Cerebellar nuclear complex (tissue), 1 donor: ENCODE measurements around the gene NR1H4.
"Not testable (repeated sequence)": the region's sequence is repeated elsewhere in the genome, so short reads cannot be mapped to it uniquely, and the experiment has no call there.

Experiments used
- DNase-seq, 2 experiments: peaks; one replicate each; lab custom pipeline; 2025; lab: John Stamatoyannopoulos, UW

NR1H4 gene

DNA sequence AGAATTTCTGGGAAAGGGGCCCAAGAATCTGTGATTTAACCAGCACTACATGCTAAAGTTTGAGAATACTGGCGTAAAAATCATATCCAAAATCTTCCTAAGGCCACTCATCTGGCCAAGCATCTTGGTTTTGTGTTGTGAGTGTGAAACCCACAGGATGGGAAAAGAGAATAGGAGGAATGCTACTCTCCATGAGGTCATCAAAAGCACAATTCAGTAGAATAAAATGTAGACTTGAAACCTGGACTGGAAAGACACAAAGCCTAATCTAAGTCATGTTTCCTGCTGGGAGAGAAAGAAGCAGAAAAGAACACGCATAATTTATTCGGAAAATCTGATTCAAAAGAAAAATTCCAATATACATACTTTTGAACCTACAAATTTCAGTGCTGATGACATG is 42.3 kb downstream of the NR1H4 start:
- DNase-seq, result no peak

- no peak for DNase-seq
These were observed 44.7 kb downstream of the NR1H4 start for GRCh38 chr12:100518376-100518775.

DNA sequence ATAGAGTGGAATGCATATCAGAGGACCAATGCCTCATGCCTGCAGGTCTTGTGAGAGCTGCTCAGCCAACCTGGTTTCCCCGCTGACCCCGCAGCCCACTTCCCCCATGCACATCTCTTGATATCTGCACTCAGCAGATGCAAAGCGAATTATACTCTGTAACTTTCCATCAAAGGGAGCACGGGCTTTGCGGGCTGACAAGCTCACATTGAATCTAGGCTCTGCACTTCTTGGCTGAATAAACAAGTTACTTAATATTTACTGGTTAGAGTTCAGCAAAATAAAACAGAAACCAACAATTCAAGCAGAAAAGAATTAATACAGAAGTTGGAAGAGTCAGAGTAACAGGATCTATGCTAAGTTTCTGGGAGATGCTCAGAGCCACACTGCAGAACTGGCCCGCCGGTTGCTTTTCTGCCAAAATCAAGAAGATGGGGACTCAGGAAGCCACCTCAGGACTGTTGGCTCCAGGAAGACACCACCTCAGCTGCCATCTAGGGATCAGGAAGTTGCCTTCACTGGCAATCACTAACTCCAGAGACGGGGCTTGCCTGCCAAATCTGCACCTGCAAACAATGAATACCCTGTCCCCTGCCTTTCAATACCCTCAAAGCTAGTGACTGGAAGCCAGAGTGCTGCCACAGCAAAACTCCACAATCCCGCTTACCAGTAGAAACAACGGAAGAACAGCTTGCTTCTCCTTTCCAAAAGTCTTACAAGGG is 46.5 kb downstream of the NR1H4 start:
- no peak for DNase-seq

GRCh38 chr12:100521958-100522357 is 48.3 kb downstream of the NR1H4 start:
- no peak for DNase-seq

GRCh38 chr12:100528034-100528433 is 54.4 kb downstream of the NR1H4 start:
- DNase-seq, result no peak

DNA sequence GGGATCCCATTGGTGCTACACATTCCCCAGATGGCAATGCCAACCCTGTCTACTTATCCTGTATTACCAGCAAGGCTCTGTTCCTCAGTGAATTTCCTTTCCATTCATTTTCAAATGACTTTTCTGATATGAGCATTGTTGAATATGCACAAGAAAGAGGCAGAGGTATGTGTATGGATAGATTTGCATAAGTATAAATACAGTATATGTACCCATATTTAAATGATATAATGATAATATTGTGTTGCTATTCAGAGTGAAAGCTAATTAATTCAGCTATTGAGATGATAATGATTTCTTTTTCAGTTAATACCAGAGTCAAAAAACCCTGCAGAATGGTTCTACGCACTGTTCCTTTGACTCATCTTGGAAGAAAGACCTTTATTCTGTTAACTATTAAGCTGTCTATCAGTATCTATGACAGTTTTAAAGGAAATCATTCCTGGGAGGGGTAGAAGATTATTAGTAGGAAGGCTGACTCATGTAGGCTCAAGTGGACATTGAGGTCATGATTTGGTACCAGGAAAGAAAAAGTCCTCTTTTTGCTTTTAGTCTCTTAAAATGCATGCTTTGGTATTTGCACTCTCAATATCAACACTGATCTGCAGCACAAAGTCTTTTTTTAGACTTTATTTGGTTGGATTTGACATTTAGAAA is 54.9 kb downstream of the NR1H4 start:
- no peak for DNase-seq

DNA sequence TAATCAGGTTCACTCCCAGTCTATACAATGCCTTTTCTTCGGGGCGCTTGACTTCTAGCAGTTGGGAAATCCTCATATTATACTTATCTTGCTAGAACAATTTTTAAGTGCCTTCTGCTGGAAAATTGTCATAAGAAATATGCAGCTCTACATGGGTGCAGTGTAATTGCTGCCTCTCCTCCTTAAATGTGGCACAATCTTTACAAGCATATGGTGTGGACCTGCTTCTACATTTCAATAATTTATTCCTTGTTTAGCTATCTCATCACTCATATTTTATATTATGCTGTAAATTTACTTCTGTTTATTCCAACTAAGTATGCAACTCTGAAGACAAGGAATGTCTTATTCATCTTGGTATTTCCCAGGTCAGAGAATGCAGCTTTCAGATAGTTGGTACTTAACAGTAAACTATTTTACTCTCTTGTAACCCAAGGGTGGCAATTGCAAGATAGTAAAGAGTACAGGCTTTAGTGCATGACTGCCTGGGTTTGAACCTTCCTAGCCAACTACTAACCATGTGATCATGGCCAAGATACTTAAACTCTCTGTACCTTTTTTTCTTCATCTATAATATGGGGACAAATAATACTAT is 56.2 kb downstream of the NR1H4 start:
- DNase-seq, result no peak

GRCh38 chr12:100533376-100533775 is 59.7 kb downstream of the NR1H4 start:
- no peak for DNase-seq

DNA sequence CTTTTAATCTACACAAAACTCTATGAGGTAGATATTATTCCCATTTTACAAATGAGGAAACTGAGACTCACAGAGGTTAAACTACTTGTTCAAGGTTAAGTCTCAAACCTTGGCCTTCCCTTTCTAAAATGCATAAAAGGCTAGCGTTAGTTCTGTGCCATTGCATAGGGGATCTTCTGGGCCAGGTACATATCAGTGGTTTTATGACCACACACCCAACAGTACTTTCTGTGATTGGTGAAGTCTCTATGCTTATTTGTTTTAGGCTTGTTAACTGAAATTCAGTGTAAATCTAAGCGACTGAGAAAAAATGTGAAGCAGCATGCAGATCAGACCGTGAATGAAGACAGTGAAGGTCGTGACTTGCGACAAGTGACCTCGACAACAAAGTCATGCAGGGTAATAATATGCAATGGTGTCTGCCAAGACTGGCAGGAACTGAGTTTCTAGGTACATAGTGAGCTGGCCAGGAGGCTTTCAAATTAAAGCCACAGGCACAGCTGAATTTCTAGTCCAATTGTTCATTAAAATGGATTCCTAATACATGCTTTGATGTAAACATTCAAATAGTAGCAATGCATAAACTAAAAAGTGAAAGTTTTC is 61.1 kb downstream of the NR1H4 start:
- no peak for DNase-seq

DNA sequence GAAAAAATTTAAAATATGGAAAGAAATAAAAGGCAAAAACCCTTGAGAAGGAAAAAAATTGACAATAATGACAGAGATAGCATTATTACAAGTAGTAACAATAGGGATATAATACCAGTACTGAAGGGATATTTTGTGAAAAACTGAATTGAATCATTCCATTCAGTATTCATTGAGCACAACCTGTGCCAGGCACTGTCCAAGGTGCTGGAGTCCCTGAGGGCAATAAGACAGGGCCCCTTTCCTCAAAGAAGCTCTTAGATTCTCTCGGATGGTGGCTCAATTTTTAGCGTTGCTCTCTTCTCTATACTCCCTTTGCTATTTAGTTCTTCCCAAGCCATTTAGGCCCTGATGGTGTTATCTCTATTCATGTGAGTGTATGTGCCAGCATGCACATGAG is 65.5 kb downstream of the NR1H4 start:
- no peak for DNase-seq

GRCh38 chr12:100544165-100544564 is 70.5 kb downstream of the NR1H4 start:
- DNase-seq, result no peak

DNA sequence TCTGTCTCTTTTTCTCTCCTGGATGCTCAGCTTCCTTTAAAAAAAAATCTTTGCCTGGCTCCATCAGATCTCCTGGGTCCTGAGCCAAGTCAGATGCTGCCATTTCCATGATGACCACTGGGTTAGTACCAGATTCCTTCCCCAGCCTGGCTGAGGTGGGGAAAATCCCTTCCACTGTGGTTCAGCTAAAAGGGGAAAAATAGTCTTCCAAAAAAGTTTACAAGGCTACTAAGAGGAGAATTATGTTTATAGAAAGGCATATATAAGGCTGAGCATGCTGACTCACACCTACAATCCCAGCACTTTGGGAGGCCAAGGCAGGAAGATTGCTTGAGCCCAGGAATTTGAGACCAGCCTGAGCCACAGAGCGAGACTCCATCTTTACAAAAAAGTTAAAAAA is 71.4 kb downstream of the NR1H4 start:
- DNase-seq, result no peak

- no peak for DNase-seq
These were observed 80.3 kb downstream of the NR1H4 start for GRCh38 chr12:100553936-100554335.

- DNase-seq, result no peak
These were observed 81.0 kb downstream of the NR1H4 start for GRCh38 chr12:100554608-100555077.

- DNase-seq, result no peak
These were observed 82.1 kb downstream of the NR1H4 start for GRCh38 chr12:100555722-100556121.

GRCh38 chr12:100557357-100557756 is 83.7 kb downstream of the NR1H4 start:
- no peak for DNase-seq

- not testable (repeated sequence) for DNase-seq
These were observed 85.6 kb downstream of the NR1H4 start for GRCh38 chr12:100559261-100559660.

- no peak for DNase-seq
These were observed 90.4 kb downstream of the NR1H4 start for GRCh38 chr12:100564090-100564489.

DNA sequence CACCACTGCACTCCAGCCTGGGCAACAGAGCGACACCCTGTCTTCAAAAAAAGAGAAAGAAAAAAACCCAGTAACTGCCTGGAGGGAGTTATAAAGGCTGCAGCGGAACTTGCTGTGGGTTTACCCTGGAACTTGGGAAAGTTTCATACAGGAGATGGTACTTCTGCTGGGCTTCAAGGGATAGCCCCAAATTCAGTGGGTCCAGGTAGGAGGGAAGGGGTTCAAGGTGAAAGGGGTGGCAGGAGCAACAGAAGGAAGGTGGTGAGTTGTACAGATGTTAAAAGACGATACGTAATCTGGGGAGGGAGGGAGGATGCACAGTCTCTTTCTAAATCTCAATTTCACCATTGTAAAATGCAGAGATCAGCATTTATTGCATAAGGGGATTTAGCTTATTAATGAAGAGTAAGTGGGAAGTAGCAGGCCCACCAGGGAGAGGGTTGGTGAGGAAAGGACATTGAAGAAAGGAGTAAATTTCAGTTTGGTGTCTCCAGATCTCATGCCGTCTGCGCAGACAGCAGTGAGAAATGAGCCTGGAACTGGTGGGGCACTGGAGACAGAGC is 91.3 kb downstream of the NR1H4 start:
- no peak for DNase-seq

- no peak for DNase-seq
These were observed 92.4 kb downstream of the NR1H4 start for GRCh38 chr12:100565987-100566545.

DNA sequence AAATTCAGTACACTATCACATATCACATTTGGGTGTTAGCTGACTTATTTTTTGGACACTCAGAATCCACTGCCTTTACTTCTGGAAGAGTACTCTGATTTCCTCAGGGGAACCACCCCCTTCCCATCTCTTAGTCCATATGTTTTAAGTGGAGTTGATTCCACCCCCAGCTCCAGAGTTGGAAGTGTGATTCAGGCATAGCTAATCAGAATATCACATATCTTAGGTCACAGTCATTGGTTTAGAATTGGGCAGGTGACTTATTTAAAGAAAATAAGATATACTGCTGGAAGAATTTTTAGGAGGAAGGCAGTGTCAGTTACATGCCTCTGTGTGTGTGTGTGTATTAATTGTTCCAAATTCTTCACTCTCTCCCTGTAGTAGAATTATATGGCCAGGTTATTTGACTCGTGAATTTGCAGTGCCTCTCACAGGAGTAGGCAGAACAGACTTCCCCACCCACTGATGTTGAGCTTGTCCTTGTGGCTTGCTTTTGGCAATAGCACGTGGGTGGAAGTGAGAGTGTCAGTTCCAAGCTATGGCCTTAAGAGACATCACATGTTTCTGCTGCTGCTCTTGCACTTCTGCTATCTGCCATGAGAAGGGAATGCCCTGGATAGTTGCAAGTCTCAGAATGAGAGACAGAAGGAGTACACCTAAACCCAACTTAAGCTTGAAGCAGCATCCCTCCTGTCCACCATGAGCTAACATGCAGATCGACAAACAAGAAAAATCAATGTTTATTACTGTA is 93.4 kb downstream of the NR1H4 start:
- DNase-seq, result no peak
